BJ (cell line): ENCODE results near the gene THAP8. TPM values are rescaled to one million over a fixed set of nuclear protein-coding genes. Genes with fewer than 3 reads are reported as not detected.

Source experiments
- CTCF ChIA-PET: fragments of 350-600 bp; formaldehyde crosslinking; extraction: SDS; loops from one replicate; lab custom pipeline; 2021; ENCODE audit warnings: antibody characterized with exemption, inconsistent platforms; lab: Yijun Ruan, JAX
- POLR2A ChIA-PET: fragments of 300-600 bp; sonication (Branson Sonifier 250); formaldehyde crosslinking; extraction: SDS; loops from one replicate; lab custom pipeline; 2021; ENCODE audit warnings: antibody characterized with exemption; lab: Charles Lee
- DNase-seq: peaks from one replicate; pipeline ENCODE4 v3.0.0-alpha.2; 2011; ENCODE audit warnings: low read depth
- H3K27me3 ChIP-seq: 2 replicates; pipeline ENCODE4 v1.6.0; 2011; ENCODE audit warnings: low read length; ENCODE audit not compliant: control insufficient read depth, insufficient read depth
- H3K36me3 ChIP-seq: 2 replicates; pipeline ENCODE4 v1.5.1; 2011; ENCODE audit warnings: low read length; ENCODE audit not compliant: control insufficient read depth, insufficient read depth
- H3K4me3 ChIP-seq: 2 replicates; pipeline ENCODE4 v1.5.1; 2011; ENCODE audit warnings: low read depth, mild to moderate bottlenecking, control low read depth, low read length
- CTCF ChIP-seq: IDR thresholded peaks from 2 replicates; pipeline ENCODE4 v1.5.1; 2011; ENCODE audit warnings: low read depth, mild to moderate bottlenecking, control low read depth, inconsistent platforms, low read length, moderate library complexity; ENCODE audit not compliant: insufficient read depth
- polyA plus RNA-seq: library from polyadenylated mRNA; depleted of rRNA; stranded (reverse); fragments of >200 nt; gene quantifications from 2 replicates; pipeline ENCODE4 v1.2.3, GENCODE V29; 2011

Gene THAP8
- polyA plus RNA-seq, 1 experiment: 11.0 TPM

- ChIA-PET CTCF (interaction anchor here (0.8 to 1.5 kb wide), 5 partner anchors 10 to 132 kb away, joined by 3 to 5 read pairs (median 3); partner anchors contain the start of genes THAP8 and WDR62), POLR2A (interaction anchor here (1.0 kb wide), 1 partner anchor 28 kb away, joined by 12 read pairs; no protein-coding TSS in a partner anchor)
- TF ChIP-seq CTCF: no peak
- Histone ChIP-seq H3K36me3 (peaks cover 16% of the 10 kb centered on the region), H3K27me3 (no peaks in the 10 kb centered on the region), H3K4me3 (peak overlapping the region; percentile 91)
- DNase-seq: no peak
These were observed 40.6 kb downstream of the THAP8 start for GRCh38 chr19:36013280-36014011.

GRCh38 chr19:36010402-36010801 lies 43.7 kb downstream of the THAP8 start:
- POLR2A ChIA-PET: no interaction called here
- no peaks in the 10 kb centered on the region for H3K27me3 ChIP-seq
- no peak for DNase-seq
- TF ChIP-seq CTCF: no peak
- CTCF ChIA-PET: no interaction called here
- H3K4me3 ChIP-seq: no peak overlapping the region
- H3K36me3 ChIP-seq: 0 out of 2 replicates have a peak, but pooled peaks cover 2% of the 10 kb centered on the region

GRCh38 chr19:36009633-36010379 lies 44.3 kb downstream of the THAP8 start:
- ChIA-PET POLR2A (no interaction called here), CTCF (interaction anchor here (0.6 kb wide), 1 partner anchor 12 kb away, joined by 3 read pairs; no protein-coding TSS in a partner anchor)
- no peak for DNase-seq
- Histone ChIP-seq H3K36me3 (no peaks in the 10 kb centered on the region), H3K4me3 (peak overlapping the region; percentile 47), H3K27me3 (no peaks in the 10 kb centered on the region)
- no peak for TF ChIP-seq CTCF

GRCh38 chr19:36009220-36009619 lies 44.9 kb downstream of the THAP8 start:
- CTCF ChIA-PET: interaction anchor here (0.6 to 1.5 kb wide), 3 partner anchors 11 to 13 kb away, joined by 3 read pairs; no protein-coding TSS in a partner anchor
- POLR2A ChIA-PET: no interaction called here
- TF ChIP-seq CTCF: no peak

More at GRCh38 chr19:36009220-36009619, 44.9 kb downstream of the THAP8 start:
- Histone ChIP-seq H3K36me3 (no peaks in the 10 kb centered on the region), H3K4me3 (peak overlapping the region; percentile 47), H3K27me3 (no peaks in the 10 kb centered on the region)
- DNase-seq: no peak
